Measurements from ENCODE around the gene CSF3R.
"Not testable (repeated sequence)": the region's sequence is repeated elsewhere in the genome, so short reads cannot be mapped to it uniquely, and the experiment has no call there.

Gene CSF3R

DNA sequence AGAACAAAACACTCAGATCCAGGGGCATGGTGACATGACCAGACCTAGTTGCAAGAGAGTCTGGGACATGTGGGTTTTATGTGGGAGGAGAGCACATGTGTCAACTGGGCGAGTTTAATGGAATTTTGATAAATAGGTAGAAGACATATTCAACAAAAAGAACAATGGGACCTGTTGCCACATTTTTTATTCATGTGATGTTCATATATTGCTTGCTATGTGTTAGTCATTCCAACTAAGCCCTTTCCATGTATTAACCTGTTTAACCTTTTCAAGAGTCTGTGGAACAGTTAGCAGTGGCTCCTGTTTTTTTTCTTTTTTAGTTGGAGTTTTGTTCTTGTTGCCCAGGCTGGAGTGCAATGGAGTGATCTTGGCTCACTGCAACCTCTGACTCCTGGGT lies 30.1 kb upstream of the CSF3R start:
- no peak for DNase-seq

DNA sequence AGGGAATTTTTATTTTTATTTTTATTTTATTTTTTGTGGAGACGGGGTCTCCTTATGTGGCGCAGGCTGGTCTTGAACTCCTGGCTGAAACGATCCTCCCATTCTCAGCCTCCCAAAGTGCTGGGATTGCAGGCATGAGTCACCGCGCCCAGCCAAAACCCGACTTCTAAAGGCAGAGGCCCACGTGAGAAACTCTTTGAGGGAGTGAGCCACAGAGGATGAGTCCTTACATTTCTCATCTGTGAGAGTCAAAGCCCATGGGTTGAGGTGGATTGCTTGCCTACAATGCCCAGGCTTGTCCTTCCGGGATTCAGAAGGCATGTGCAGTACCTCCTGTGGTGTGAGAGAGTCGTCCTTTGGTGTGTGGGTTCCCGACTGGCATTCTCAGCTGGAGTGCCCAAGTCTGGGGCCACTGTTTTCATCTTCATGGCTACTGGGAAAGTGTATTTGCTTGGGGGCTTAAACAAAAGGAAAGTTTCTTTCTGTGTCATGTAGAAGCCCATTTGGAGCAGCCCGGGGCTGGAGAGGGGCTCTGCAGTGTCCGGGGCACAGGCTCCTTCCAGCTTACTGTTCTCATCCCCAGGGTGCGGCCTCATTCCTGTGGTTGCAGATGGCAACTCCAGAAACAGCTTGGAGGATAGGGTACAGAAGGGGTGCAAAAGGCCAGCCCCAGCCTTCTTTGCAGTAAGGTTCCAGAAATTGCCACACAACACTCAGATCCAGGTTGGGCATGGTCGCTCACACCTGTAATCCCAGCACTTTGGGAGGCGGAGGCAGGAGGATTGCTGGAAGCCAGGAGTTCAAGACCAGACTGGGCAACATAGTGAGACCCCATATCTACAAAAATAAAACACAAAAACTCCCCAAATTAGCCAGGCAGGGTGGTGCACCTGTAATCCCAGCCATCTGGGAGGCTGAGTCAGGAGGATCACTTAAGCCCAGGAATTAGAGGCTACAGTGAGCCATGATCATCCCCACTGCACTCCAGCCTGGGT lies 29.4 kb upstream of the CSF3R start:
- no peak for DNase-seq

DNA sequence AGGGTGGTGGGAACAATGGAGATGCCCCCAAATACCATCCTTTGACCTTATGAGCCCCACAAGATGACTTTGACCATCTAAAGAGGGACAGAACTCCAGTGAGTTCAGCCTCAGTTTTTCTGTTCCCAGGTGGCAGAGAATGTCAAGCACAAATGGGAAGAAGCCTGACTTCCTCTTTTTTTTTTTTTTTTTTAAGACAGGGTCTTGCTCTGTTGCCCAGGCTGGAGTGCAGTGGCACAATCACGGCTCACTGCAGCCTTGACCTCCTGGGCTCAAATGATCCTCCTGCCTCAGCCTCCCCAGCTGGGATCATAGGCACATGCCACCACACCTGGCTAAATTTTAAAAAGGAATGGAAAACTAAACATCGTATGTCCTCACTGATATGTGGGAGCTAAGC lies 28.5 kb upstream of the CSF3R start:
- DNase-seq, result not testable (repeated sequence)

DNA sequence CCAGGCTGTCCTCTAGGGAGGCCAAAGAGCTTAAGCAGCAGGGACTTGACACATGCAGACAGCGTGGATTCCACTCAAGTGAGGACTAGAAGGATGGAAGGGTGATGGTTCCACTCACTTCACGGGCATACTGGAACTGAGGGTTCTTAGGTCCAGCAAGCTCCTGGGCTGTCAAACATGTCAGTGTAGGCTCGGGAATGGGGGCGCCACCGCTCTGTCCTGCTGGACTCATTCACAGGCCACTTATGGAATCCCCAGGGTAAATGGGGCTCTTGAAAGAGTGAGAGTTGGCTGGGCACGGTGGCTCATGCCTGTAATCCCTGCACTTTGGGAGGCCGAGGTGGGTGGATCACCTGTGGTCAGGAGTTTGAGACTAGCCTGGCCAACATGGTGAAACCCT lies 27.7 kb upstream of the CSF3R start:
- no peak for DNase-seq

DNA sequence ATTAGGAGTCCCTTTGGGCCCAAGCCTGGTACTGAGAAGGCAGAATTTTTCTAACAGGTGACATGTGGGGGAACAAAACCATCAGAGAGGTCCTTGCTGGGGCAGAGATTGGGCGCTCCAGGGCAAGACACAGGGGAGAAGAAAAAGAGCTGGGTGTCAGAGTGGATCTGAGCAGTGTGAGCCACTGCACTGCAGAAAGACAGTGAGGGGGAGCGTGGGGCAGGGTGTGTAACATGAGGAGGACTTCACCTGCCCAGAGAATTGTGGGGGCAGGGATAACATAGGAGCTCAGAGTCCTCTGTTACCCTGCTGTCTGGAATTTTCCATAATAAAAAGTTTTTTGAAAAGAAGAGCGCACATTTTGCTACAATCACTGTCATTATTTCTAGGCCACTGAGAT lies 25.5 kb upstream of the CSF3R start:
- DNase-seq, result no peak

DNA sequence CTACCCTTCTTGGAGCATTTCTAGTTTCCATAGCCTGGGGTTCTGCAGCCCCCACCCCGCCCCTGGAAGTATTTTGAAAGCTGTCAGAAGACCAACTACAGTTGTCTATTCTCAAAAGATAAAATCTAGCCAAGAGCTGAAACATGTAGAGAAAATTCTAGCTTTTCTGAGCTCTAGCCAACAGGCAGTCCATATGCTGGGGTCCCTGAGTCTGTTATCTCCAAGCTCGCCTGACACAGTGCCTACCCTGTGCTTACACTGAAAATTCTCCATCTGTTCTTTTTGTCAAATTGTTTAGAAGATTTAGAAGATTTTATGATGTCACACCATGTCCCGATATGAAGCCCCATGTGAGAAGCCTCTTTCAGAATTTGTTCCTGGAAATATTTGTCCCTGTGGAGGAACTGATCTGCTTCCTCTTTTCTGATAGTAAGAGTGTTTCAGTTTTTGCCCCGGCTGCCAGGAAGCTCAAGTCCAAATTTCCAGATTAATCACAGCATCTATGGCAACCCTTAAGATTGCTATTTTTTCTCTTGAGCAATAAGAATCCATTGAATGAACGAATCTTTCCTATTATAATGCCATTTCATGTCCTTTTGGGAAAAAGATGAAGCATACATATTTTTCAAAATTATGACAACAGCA lies 23.7 kb upstream of the CSF3R start:
- no peak for DNase-seq

DNA sequence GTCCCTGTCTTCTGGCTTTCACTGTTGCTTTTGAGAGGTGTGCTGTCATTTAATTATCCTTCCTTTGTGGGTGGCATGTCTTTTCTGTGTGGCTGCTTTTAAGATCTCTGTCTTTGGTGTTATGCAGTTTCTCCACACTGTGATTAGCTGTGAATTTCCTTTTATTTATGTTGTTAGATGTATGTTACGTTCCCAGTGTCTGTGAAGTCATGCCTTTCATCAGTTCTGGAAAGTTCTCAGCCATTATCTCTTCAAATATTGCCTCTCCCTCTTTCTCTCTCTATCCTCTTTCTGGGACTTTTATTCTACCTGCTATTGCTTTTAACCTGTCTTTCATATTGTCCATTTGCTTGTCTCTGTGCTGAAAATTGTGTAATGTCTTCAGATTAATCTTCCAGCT lies 21.0 kb upstream of the CSF3R start:
- DNase-seq, result no peak

DNA sequence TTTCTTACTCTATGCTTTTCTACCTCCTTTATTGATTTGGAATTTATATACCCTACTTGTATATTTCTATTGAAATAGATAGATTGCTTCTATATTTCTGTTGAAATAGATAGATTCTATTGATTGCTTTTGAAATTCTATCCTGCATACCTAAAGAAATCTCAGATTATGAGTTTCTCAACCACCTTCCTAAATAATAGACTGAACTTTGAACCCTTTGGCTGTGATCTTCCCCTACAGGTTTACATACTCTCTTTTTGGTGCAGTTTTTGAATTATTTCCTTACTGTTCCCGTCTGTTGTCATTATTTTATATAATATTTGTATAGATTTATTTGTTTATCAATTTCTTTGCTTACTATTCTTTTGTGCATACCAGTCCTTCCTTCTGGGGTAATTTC lies 20.4 kb upstream of the CSF3R start:
- no peak for DNase-seq

DNA sequence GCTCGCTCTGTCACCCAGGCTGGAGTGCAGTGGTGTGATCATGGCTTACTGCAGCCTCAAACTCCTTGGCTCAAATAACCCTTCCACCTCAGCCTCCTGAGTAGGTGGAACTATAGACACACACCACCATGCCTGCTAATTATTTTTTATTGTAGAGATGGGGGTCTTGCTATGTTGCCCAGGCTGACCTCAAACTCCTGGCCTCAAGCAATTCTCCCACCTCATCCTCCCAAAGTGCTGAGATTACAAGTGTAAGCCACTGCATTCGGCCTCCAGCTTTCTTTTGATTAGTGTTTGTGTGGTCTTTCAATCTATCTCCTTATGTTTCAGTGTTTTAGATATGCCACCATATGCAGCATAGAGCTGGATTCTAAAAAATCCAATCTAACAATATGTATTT lies 19.9 kb upstream of the CSF3R start:
- DNase-seq, result no peak

DNA sequence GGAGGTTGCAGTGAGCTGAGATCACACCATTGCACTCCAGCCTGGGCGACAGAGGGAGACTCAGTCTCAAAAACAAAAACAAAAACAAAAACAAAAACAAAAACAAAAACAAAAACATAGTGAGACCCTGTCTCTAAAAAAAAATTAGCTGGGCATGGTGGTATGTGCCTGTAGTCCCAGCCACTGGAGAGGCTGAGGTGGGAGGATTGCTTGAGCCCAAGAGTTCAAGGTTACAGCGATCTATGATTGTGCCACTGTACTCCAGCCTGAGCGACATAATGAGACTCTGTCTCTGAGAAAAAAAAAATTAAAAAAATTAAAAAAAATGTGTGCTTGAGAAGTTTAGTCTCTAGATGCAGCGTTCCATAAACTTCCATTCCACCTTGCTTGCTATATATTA lies 19.2 kb upstream of the CSF3R start:
- DNase-seq, result not testable (repeated sequence)

DNA sequence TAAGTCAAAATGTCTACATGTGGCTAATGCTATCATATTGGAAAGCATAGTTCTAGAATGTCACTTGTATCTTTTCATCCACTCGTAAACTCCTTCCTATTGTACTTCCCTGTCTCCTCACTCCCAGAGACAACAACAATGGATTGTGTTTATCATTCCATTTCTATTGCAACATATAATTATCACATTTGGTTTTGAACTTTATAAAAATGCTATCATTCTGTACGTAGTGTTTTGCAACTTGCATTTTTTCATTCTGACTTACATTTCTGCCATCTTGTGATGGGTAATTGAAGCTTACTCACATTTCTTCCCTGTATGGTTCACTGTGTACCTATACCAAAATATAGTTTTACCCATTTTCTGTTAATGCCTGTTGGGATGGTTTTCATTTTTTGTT lies 14.5 kb upstream of the CSF3R start:
- DNase-seq, result no peak

DNA sequence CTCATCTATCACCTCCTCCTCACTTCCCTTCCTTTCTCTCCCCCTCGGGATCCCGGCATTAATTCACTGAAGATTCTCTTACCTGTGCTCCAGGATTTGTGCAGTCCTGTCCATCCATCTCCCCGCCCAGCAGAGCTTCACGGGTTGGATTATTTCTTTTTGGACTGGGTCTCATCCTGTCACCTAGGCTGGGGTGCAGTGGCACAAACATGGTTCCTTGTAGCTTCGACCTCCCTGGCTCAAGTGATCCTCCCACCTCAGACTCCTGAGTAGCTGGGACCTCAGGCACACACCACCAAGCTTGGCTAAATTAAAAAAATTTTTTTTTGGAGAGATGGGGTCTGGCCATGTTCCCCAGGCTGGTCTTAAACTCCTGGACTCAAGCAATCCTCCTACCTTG lies 12.3 kb upstream of the CSF3R start:
- DNase-seq, result no peak

DNA sequence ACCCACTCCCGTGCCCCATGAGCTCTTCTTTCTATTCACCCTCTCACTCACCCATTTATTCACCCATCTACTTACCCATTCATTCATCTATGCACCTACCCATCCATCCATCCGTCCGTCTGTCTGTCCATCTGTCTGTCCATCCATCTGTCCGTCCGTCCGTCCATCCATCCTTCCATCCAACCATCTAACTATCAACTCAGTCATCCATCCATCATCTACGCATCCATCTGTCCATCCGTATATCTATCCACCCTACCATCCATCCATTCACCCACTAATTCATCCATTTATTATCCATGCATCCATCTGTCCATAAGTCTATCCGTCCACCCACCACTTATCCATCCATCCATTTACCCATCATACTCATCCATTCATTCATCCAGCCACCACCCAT lies 10.8 kb upstream of the CSF3R start:
- no peak for DNase-seq

DNA sequence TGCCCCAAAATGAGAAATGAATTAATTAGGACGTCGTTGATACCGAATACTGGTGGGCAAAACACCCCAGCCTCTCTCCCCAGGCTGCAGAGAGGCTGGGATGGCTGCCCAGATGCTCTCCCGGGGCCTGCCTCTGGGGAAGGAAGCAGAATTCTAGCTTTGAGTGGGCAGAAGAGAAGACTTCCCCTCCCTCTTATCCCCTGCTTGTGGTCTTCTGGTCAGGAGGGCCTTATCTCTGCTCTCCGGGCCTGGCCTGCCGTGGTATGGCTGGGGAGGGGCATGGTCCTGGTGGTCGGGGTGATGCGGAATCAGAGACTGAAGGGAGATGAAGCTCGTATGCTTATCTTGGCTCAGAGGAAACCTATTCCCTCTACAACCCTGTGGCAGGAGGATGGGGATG lies 9.8 kb upstream of the CSF3R start:
- DNase-seq, result no peak

DNA sequence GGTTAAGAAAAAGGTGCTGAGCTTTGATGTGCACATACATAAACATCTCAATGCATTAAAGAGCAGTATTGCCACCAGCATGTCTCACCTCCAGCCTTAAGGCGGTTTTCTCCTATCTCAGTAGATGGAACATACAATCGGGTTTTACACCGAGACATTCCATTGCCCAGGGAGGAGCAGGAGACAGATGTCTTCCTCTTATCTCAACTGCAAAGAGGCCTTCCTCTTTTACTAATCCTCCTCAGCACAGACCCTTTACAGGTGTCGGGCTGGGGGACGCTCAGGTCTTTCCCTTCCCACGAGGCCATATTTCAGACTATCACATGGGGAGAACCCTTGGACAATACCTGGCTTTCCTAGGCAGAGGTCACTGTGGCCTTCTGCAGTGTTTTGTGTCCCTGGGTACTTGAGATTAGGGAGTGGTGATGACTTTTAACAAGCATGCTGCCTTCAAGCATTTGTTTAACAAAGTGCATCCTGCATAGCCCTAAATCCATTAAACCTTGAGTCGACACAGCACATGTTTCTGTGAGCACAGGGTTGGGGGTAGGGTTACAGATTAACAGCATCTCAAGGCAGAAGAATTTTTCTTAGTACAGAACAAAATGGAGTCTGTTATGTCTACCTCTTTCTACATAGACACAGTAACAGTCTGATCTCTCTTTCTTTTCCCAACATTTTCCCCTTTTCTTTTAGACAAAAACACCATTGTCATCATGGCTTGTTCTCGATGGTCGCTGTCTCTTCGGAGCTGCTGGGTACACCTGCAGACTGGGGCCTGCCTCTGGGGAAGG lies 6.7 kb upstream of the CSF3R start:
- not testable (repeated sequence) for DNase-seq

DNA sequence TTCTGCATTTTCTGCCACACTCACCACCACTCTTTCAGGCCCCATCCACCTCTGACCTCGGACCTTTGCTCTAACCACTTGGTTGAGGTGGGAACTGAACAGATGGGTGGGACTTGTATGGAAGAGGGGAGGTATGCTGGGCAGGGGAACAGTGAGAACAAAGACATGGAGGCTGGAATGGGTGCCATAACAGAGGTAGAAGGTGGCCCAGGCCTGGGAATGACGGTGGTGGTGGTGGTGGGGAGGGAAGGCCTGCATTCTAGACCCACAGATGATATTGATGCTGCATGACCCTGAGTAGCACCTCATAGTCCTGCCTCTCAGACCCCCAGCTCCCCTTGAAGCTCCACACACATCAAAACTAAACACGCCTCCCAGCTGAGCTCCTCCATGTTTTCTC lies 5.2 kb upstream of the CSF3R start:
- no peak for DNase-seq

DNA sequence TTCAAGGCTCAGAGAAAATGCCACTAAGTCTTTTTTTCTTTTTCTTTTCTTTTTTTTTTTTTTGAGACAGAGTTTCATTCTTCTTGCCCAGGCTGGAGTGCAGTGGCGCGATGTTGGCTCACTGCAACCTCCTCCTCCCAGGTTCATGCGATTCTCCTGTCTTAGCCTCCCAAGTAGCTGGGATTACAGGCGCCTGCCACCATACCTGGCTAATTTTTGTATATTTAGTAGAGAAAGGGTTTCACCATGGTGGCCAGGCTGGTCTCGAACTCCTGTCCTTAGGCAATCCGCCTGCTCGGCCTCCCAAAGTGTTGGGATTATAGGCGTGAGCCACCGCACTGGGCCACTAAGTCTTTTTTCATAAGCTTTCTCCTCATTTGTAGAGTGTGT lies 4.6 kb upstream of the CSF3R start:
- DNase-seq, result not testable (repeated sequence)

DNA sequence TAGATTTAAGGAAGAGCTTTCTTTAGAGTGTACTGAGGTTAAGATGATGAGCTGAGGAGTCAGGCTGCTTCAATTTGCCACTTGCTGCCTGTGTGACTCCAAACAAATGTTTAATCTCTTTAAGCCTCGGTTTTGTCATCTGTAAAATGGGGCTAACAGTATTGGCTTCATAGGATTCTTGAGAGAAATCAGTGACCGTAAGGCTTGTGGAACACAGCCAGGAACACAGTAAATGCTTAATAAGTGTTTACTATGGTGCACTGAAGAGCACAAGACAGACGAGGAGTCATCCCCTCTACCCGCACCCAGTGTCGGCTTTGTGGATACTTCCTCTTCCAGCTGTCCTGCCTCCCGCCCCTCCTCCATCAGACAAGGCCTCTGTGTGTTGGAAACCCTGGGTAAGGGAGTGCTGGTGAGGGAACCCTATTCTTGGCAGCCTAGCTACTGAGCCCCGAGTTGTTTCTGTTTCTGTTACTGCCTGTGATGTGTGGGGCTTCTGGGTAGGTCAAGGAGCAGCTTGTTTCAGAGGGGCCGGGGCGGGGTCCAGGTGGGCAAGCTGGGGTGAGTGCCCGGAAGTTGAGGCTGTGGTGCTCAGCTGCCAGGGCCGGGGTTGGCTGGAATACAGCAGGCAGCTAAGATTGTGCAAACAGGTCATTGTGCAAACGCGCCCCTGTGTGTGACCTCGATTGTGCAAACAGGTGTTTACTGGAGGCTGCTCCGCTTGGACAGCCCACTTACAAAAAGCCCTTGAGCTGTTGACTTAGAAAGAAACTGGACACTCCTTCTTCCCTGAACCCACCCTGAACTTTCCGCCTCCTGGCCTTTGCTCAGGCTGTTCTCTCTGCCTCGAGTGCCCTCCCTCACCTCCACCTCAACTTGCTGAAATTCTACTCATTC lies 4.0 kb upstream of the CSF3R start:
- DNase-seq, result no peak

DNA sequence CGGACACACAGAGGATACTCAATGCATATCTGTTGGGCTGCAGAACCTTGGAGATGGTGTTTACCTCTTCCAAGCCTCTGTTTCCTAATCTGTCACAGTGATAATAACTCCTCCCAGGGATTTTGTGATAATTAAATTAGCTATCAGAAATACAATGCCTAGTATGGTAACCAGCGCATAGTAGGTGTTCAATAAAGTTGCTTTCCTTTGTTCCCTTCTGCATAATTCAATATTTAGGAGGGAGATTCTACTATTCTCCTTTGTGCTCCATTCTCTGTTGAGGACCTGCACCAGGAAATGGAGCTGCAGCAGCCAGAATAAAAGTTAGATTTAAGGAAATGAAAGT lies 3.4 kb upstream of the CSF3R start:
- DNase-seq, result no peak

DNA sequence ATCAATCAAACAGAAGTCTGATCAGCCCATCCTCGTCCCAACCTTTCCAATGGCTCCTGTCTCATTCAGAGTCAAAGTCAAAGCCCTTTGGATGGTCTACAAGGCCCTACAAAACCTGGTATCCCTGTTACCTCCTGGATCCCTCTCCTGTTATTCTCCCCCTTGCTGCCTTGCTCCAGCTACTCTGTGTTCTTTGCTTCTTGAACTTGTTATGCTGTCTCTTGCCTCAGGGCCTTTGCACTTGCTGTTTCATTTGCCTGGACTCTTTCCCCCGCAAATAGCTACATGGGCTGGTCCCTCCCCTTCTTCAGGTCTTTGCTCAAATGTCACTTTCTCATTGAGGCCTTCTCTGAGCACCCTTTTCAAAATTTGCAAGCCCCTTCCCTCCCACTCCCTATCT lies 1.4 kb upstream of the CSF3R start:
- DNase-seq, result no peak

DNA sequence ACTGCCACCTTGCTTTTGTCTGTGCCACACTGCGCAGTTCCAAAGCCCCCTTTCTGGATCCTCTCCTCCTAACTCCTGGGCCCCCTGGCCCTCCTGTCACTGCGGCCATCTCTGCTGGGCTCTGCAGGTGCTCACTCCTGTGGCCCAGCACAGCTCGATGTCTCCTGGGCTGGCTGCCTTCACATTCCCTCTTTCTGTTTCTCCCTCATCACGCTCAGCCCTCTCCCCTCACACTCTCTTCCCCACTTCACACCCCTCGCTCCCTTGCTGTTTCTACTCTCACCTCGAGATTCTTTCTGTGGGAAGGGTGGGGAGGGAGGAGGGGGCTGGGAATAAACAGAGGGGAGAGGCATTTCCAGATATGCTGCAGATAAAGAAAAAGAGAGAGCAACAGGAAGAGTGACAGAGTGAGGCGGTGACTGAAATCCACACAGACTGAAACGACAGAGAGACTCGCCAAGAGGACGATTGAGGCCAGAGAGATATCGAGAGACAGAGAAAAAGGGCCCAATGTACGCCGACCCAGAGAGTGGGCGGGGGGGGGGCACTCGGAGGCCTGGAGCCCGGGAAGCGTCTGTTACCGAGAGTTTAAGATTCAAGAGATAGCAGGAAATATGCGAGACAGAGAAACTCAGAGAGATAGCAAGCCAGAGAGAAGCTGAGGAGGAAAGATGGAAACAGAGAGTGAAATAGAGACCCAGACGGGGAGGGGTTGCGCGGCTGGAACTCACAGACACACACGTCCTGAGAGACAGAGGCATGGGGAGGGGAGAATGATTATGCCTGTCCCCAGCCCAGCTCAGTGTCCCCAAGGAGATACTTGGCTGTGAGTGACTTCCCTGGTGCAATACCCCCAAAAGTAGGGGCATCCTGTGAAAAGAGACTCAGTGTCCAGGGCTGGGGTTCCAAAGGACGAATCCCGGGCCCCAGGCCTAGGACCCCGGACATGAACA lies 666 bp downstream of the CSF3R start:
- no peak for DNase-seq

DNA sequence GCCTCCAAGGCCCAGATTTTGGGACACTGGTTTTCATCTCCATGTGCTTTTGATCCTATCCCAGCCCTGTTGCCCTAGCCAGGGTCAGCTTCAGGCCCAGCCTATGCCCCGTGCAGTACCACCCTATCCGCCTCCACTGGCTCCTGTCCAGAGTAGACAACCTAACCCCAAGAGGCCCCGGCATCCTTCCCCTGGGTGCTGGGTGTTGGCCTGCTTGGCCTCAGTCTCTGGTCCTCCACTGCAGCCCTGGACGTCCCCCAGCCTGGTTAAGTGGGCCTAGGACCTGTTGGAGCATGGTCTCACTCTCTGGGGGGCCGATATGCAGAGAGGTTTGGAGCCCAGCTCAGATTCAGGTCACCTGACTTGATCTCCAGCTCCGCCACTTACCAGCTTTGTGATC lies 1.6 kb downstream of the CSF3R start:
- no peak for DNase-seq
